OCI-LY7 (cell line): ENCODE results near the gene GAB3. TPM values are rescaled to one million over a fixed set of nuclear protein-coding genes. Genes with fewer than 3 reads are reported as not detected.
"Not testable (repeated sequence)": the region's sequence is repeated elsewhere in the genome, so short reads cannot be mapped to it uniquely, and the experiment has no call there.

Experiments
- BruUV-seq: library from RNA; stranded (reverse); fragments of 400-500 nt; replicated peaks from 2 replicates; lab custom pipeline; 2021; lab: Mats Ljungman, UMichigan
- CTCF ChIA-PET: fragments of 300-600 bp; sonication (Branson Sonifier 250); formaldehyde crosslinking; loops from one replicate; lab custom pipeline; 2022; ENCODE audit warnings: antibody characterized with exemption; ENCODE audit not compliant: unreplicated experiment; lab: Charles Lee
- POLR2A ChIA-PET: fragments of 300-600 bp; sonication (Branson Sonifier 250); formaldehyde crosslinking; loops from one replicate; lab custom pipeline; 2022; ENCODE audit warnings: antibody characterized with exemption; lab: Charles Lee
- DNase-seq: peaks from one replicate; pipeline ENCODE4 v3.0.0-alpha.2; 2015; ENCODE audit warnings: low spot score
- H2AFZ ChIP-seq: fragments of 200-600 bp; sonication (generic), shearing (Covaris generic); 2 replicates; pipeline ENCODE4 v1.6.1; 2014; ENCODE audit warnings: mild to moderate bottlenecking, antibody characterized with exemption, low read length, moderate library complexity
- H3K27ac ChIP-seq: fragments of 200-600 bp; sonication (generic); 2 replicates; pipeline ENCODE4 v1.5.1; 2014; ENCODE audit warnings: mixed run types, low read depth, mild to moderate bottlenecking, moderate library complexity, low read length, inconsistent platforms; ENCODE audit not compliant: poor library complexity, severe bottlenecking
- H3K36me3 ChIP-seq: fragments of 200-600 bp; sonication (generic); 2 replicates; pipeline ENCODE4 v1.6.1; 2014; ENCODE audit warnings: mild to moderate bottlenecking, antibody characterized with exemption, low read length, moderate library complexity, mixed read lengths; ENCODE audit not compliant: insufficient read depth
- H3K4me1 ChIP-seq: fragments of 200-600 bp; sonication (generic); 2 replicates; pipeline ENCODE4 v1.5.1; 2014; ENCODE audit warnings: mild to moderate bottlenecking, low read length; ENCODE audit not compliant: insufficient read depth, poor library complexity, severe bottlenecking
- H3K4me2 ChIP-seq: fragments of 200-600 bp; sonication (generic); 2 replicates; pipeline ENCODE4 v1.6.1; 2014; ENCODE audit warnings: mild to moderate bottlenecking, low read length
- H3K4me3 ChIP-seq: fragments of 200-600 bp; sonication (generic); 2 replicates; pipeline ENCODE4 v1.5.1; 2014; ENCODE audit warnings: mild to moderate bottlenecking, low read depth, low read length; ENCODE audit not compliant: poor library complexity, severe bottlenecking
- H3K79me2 ChIP-seq: fragments of 200-600 bp; sonication (generic); 2 replicates; pipeline ENCODE4 v1.6.1; 2016; ENCODE audit warnings: low read depth, mild to moderate bottlenecking, low read length, moderate library complexity, mixed read lengths; ENCODE audit not compliant: insufficient read depth
- H3K9me2 ChIP-seq: fragments of 200-600 bp; sonication (generic); 2 replicates; pipeline ENCODE4 v1.6.1; 2016; ENCODE audit warnings: mild to moderate bottlenecking, low read length, mixed read lengths; ENCODE audit not compliant: insufficient read depth
- H3K9me3 ChIP-seq: fragments of 200-600 bp; sonication (generic); 2 replicates; pipeline ENCODE4 v1.6.1; 2014; ENCODE audit warnings: mild to moderate bottlenecking, mixed run types, low read length, mixed read lengths
- H4K20me1 ChIP-seq: fragments of 200-600 bp; sonication (generic); 2 replicates; pipeline ENCODE4 v1.6.1; 2014; ENCODE audit warnings: mild to moderate bottlenecking, antibody characterized with exemption, low read length, moderate library complexity, mixed read lengths; ENCODE audit not compliant: insufficient read depth
- EZH2phosphoT487 ChIP-seq: fragments of 200-600 bp; sonication (generic); IDR thresholded peaks from 2 replicates; pipeline ENCODE4 v1.6.1; 2018; ENCODE audit warnings: low read depth, borderline replicate concordance, mild to moderate bottlenecking, mixed run types, antibody characterized with exemption, low read length, moderate library complexity, mixed read lengths
- intact Hi-C: fragments of 100-400 bp; cut with micrococcal nuclease; formaldehyde crosslinking; loops from one replicate; pipeline ENCODE4 v1.10.0; 2022; ENCODE audit not compliant: unreplicated experiment
- total RNA-seq, 2 experiments: library from RNA; depleted of rRNA in 1 of 2; stranded (reverse); fragments of >200 nt in 1 of 2; shearing (Covaris generic) in 1 of 2; gene quantifications; 2 replicates each; pipeline ENCODE4 v1.2.3, GENCODE V29; 2014 to 2022
- TF ChIP-seq, protein P1 (sequence below): fragments of 200-600 bp; sonication (generic); conservative IDR thresholded peaks from 2 replicates; pipeline ENCODE4 v1.5.1; 2014; ENCODE audit warnings: mild to moderate bottlenecking, antibody characterized with exemption, low read length, moderate library complexity, mixed read lengths

GAB3 gene
- total RNA-seq, 2 experiments from 2014 or later = 0.09 to 0.38 TPM

DNA sequence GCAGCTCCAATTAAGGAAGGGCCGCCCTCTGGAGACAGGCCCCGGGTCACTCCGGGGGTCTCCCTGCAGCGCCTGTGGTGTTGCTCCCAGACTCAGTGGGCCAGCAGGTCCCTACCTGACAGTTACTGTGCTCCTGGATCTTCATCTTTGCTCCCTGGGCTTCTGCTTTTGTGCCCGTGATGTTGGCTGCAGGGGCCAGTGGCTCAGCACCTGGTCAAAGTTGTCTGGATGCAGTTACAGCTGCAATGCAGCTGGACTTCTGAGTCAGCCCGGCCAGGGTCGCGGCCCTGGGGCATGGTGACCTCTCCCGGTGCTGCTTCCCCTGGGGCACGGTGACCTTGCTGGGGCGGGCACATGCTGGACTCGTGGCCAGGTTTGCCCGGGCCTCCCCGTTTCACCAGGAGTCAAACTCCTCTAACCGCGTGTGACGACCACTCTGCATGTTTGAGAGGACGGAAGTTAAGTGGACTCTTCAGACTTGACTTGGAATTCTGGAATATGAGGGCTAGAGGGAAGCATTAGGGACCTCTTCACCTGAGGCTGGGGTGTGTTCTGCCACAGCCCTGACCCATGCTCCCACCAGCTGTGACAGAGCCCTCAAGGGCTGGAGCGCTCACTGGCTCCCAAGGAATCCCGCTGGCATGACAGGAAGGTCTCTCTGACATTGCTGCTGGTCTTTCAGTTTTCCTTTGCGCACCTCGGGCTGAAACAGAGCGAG lies 101.2 kb downstream of the GAB3 start:
- no TSS peak for BruUV-seq
- Histone ChIP-seq H3K9me3 (no peaks in the 10 kb centered on the region), H3K4me2 (no peak overlapping the region), H3K4me1 (no peaks in the 10 kb centered on the region), H3K27ac (no peak overlapping the region), H3K36me3 (no peaks in the 10 kb centered on the region), H2AFZ (no peak overlapping the region), H3K9me2 (no peaks in the 10 kb centered on the region), H3K79me2 (no peaks in the 10 kb centered on the region), H4K20me1 (no peaks in the 10 kb centered on the region), H3K4me3 (no peak overlapping the region)
- TF ChIP-seq, protein P1, sequence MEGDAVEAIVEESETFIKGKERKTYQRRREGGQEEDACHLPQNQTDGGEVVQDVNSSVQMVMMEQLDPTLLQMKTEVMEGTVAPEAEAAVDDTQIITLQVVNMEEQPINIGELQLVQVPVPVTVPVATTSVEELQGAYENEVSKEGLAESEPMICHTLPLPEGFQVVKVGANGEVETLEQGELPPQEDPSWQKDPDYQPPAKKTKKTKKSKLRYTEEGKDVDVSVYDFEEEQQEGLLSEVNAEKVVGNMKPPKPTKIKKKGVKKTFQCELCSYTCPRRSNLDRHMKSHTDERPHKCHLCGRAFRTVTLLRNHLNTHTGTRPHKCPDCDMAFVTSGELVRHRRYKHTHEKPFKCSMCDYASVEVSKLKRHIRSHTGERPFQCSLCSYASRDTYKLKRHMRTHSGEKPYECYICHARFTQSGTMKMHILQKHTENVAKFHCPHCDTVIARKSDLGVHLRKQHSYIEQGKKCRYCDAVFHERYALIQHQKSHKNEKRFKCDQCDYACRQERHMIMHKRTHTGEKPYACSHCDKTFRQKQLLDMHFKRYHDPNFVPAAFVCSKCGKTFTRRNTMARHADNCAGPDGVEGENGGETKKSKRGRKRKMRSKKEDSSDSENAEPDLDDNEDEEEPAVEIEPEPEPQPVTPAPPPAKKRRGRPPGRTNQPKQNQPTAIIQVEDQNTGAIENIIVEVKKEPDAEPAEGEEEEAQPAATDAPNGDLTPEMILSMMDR = no peak
- TF ChIP-seq EZH2phosphoT487 = no peak
- ChIA-PET CTCF (no interaction called here), POLR2A (no interaction called here)
- DNase-seq = no peak
- intact Hi-C loops = no loop called here

DNA sequence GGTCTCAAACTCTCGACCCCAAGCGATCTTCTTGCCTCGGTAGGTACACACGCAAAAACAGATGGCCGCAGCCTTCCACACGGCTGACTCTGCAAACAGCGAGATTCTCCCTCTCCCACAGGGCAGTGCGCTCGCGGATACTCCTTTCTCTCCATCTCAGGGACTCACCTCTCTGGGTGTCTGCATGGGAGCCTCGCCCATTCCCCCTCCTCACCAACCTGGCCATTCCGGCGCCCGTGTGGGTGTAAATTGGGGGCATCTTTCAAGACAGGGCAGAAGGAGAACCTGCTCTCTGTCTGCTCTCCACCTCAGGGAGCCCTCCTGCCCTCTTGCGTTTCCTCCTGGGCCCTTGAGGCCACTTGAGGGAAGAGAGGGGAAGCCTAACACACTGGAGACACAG lies 101.9 kb downstream of the GAB3 start:
- H3K4me3 ChIP-seq = no peak overlapping the region
- BruUV-seq = no TSS peak
- DNase-seq = no peak
- POLR2A ChIA-PET = no interaction called here
- no peaks in the 10 kb centered on the region for H4K20me1 ChIP-seq
- no peak overlapping the region for H3K4me2 ChIP-seq
- TF ChIP-seq EZH2phosphoT487 = no peak
- TF ChIP-seq, protein P1 = no peak
- H3K4me1 ChIP-seq = no peaks in the 10 kb centered on the region
- no peaks in the 10 kb centered on the region for H3K9me3 ChIP-seq
- CTCF ChIA-PET = no interaction called here
- no peaks in the 10 kb centered on the region for H3K9me2 ChIP-seq
- H3K36me3 ChIP-seq = no peaks in the 10 kb centered on the region
- no peaks in the 10 kb centered on the region for H3K79me2 ChIP-seq
- H2AFZ ChIP-seq = no peak overlapping the region
- intact Hi-C loops = no loop called here
- H3K27ac ChIP-seq = no peak overlapping the region

DNA sequence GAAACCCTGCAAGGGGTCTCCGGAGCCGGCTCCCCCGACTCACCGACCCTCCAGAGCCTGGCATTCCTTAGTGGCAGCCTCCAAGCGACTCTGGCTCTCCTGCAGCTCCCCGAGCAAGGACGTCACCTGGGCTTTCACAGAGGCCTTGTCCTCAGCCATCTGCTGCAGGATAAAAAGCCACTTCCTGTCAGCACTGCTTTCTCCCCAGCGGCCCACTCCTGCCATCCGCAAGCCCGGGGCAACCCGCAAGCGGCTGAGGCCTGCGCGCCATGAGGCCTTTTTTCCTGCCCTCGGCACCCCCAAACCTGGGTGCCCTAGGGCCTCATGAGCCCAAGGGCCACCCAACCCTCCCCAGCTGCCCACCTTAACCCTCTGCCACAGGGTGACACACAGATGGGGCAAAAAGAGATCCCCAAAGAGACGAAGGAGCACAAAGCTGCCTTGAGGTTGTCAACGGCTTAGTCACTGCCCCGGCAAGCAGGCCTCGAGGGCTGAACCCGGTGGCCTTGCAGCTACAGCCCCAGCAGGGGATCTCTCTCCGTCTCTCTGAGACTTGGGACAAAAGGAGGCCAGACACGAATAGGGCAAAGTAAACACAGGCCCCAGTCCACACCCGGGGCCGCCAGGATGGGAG lies 105.0 kb downstream of the GAB3 start:
- H3K27ac ChIP-seq, H3K79me2 ChIP-seq, H3K4me3 ChIP-seq, DNase-seq, H3K9me2 ChIP-seq, H3K4me2 ChIP-seq, H3K36me3 ChIP-seq, BruUV-seq, intact Hi-C loops, POLR2A ChIA-PET, H2AFZ ChIP-seq, H4K20me1 ChIP-seq, H3K9me3 ChIP-seq, H3K4me1 ChIP-seq, CTCF ChIA-PET: not testable (repeated sequence)

DNA sequence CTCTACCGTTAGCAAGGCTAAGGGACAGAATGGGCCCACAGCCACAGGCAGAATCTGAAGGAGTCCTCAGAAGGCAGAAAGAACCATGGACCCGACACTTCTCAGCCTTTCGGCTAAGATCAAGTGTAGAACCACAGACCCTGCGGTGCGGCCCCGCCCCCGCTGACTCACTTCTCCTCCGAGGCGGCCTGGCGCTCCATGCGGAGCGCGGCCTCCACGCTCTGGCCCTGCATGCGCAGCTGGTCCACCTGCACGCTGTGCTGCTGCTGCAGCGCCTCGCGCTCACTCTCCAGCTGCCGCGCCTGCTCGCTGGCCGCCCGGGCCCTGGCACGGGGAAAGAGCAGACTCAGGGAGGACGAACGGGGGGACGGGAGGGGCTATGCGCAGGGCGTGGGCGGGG lies 107.2 kb downstream of the GAB3 start:
- H3K79me2 ChIP-seq, H3K4me3 ChIP-seq, DNase-seq, H3K36me3 ChIP-seq, BruUV-seq, H3K9me2 ChIP-seq, CTCF ChIA-PET, H4K20me1 ChIP-seq, intact Hi-C loops, POLR2A ChIA-PET, H3K27ac ChIP-seq, H3K9me3 ChIP-seq, H2AFZ ChIP-seq, H3K4me2 ChIP-seq, H3K4me1 ChIP-seq: not testable (repeated sequence)

DNA sequence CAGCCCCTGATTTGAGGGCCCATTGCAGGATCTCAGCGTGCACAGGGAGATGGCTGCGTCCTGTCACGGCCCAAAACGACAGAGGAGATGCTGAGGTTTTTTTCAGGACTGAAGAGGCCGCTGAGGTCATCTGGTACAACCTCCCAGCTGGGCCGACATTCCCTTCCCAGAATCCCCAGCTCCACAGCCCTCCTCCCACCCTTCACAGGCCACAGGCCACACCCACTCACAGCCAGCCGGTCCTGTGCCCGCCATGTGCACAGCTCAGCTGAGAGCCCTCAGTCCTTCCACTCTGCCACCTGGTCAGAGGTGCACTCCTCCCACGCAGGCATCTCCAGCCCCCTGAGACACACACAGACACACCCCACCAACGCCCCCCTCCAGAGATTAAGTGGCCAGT lies 109.1 kb downstream of the GAB3 start:
- H3K4me1 ChIP-seq, H3K4me3 ChIP-seq, H3K36me3 ChIP-seq, H3K4me2 ChIP-seq, H3K9me2 ChIP-seq, BruUV-seq, H3K79me2 ChIP-seq, intact Hi-C loops, DNase-seq, CTCF ChIA-PET, H4K20me1 ChIP-seq, POLR2A ChIA-PET, H3K9me3 ChIP-seq, H3K27ac ChIP-seq, H2AFZ ChIP-seq: not testable (repeated sequence)
